ENCODE results near the gene UBN1. TPM values are rescaled to one million over a fixed set of nuclear protein-coding genes. Genes with fewer than 3 reads are reported as not detected.

Gene UBN1
- total RNA-seq, 4 donors from 2014 or later, result 56.0 to 119 (median 62.2) TPM

GRCh38 chr16:4898811-4899473 is 51.7 kb downstream of the UBN1 start:
- DNase-seq, result no peak
- Histone ChIP-seq H3K9me3 (no peaks in the 10 kb centered on the region), H3K27me3 (no peaks in the 10 kb centered on the region), H3K36me3 (peaks cover 0 to 13% (median 0%) of the 10 kb centered on the region in 3 donors), H3K4me3 (no peak overlapping the region), H3K4me1 (no peaks in the 10 kb centered on the region), H3K27ac (no peak overlapping the region)
- no peak for TF ChIP-seq CTCF (IDR thresholded peaks at IDR 0.05)

- peaks cover 0 to 13% (median 0%) of the 10 kb centered on the region in 3 donors for H3K36me3 ChIP-seq
- TF ChIP-seq POLR2A (IDR thresholded peaks at IDR 0.05), result no peak
- TF ChIP-seq CTCF (IDR thresholded peaks at IDR 0.05), result no peak
- no peak for DNase-seq
- no peaks in the 10 kb centered on the region for H3K9me3 ChIP-seq
- H3K27ac ChIP-seq, result no peak overlapping the region
- no peaks in the 10 kb centered on the region for H3K4me1 ChIP-seq
- H3K4me3 ChIP-seq, result no peak overlapping the region
- H3K27me3 ChIP-seq, result no peaks in the 10 kb centered on the region
Observed at GRCh38 chr16:4899474-4899846, 52.2 kb downstream of the UBN1 start.

GRCh38 chr16:4900036-4900435 is 52.8 kb downstream of the UBN1 start:
- DNase-seq, result no peak
- no peak for TF ChIP-seq POLR2A (IDR thresholded peaks at IDR 0.05)
- no peak for TF ChIP-seq CTCF (IDR thresholded peaks at IDR 0.05)
- H3K36me3 ChIP-seq, result peaks cover 0 to 11% (median 0%) of the 10 kb centered on the region in 3 donors

GRCh38 chr16:4900750-4901149 is 53.5 kb downstream of the UBN1 start:
- TF ChIP-seq POLR2A (IDR thresholded peaks at IDR 0.05) (no peak), CTCF (IDR thresholded peaks at IDR 0.05) (no peak)
- DNase-seq, result no peak
- no peak overlapping the region for H3K4me3 ChIP-seq
- no peak overlapping the region for H3K27ac ChIP-seq
- H3K9me3 ChIP-seq, result no peaks in the 10 kb centered on the region
- no peaks in the 10 kb centered on the region for H3K4me1 ChIP-seq
- H3K36me3 ChIP-seq, result peaks cover 0 to 6% (median 0%) of the 10 kb centered on the region in 3 donors
- no peaks in the 10 kb centered on the region for H3K27me3 ChIP-seq

More at GRCh38 chr16:4900036-4900435, 52.8 kb downstream of the UBN1 start:
- H3K4me1 ChIP-seq, result no peaks in the 10 kb centered on the region
- no peak overlapping the region for H3K4me3 ChIP-seq
- no peaks in the 10 kb centered on the region for H3K9me3 ChIP-seq
- no peak overlapping the region for H3K27ac ChIP-seq
- no peaks in the 10 kb centered on the region for H3K27me3 ChIP-seq

GRCh38 chr16:4902038-4902437 is 54.8 kb downstream of the UBN1 start:
- Histone ChIP-seq H3K9me3 (no peaks in the 10 kb centered on the region), H3K27me3 (no peaks in the 10 kb centered on the region), H3K4me3 (no peak overlapping the region), H3K27ac (no peak overlapping the region), H3K36me3 (peaks cover 0 to 6% (median 0%) of the 10 kb centered on the region in 3 donors), H3K4me1 (no peaks in the 10 kb centered on the region)
- TF ChIP-seq CTCF (IDR thresholded peaks at IDR 0.05), result no peak
- TF ChIP-seq POLR2A (IDR thresholded peaks at IDR 0.05), result no peak
- DNase-seq, result no peak

Measured in Peyer's patch (tissue), 4 donors.